Tongue (tissue), 2 donors: ENCODE data around the gene SH3D21. TPM values are rescaled to one million over a fixed set of nuclear protein-coding genes. Genes with fewer than 3 reads are reported as not detected.

Experiments used
- DNase-seq: peaks from one replicate; pipeline ENCODE4 v3.0.0-alpha.2; 2015
- total RNA-seq: library from RNA; depleted of rRNA; stranded (reverse); fragments of >200 nt; gene quantifications from one replicate; pipeline ENCODE4 v1.2.3, GENCODE V29; 2014

The SH3D21 gene
- total RNA-seq, 1 donor from 2014 or later: 5.4 TPM

GRCh38 chr1:36303650-36304360, 2.4 kb upstream of the SH3D21 start:
- DNase-seq: no peak

GRCh38 chr1:36304521-36304920, 1.6 kb upstream of the SH3D21 start:
- no peak for DNase-seq

GRCh38 chr1:36304970-36305914, 926 bp upstream of the SH3D21 start:
- no peak for DNase-seq

GRCh38 chr1:36305915-36306209, 306 bp upstream of the SH3D21 start:
- peak; percentile 45 for DNase-seq

- DNase-seq: peak; percentile 97
These were observed 811 bp downstream of the SH3D21 start for GRCh38 chr1:36306902-36307456.

DNA sequence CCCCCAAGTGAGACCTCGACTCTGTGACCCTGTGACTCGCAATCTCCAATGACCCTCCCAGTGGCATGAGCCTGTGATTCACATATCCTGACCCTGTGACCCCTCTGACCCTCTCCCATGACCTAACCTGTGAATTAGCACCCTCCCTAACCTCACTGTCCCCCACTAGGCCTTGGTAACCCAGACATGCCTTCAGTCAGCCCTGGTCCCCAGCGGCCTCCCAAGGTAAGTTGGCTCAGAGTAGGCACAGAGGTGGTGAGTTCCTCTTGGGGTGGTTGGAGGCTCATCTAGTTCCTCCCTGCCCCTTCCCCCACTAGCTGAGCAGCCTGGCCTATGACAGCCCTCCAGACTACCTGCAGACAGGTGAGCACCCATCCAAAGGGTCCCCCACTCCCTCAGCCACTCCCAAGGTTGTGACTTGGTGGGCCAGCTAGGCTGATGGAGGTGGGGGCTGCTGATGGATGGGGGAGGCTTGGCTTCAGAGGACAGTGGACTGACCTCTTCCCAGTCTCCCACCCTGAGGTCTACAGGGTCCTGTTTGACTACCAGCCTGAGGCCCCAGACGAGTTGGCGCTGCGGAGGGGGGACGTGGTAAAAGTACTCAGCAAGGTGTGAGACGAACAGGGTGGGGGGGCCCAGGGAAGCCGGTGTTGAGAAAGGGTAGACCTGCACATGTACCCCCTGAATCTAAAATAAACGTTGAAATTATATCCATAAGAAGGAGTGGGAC, 1.6 kb downstream of the SH3D21 start:
- no peak for DNase-seq

DNA sequence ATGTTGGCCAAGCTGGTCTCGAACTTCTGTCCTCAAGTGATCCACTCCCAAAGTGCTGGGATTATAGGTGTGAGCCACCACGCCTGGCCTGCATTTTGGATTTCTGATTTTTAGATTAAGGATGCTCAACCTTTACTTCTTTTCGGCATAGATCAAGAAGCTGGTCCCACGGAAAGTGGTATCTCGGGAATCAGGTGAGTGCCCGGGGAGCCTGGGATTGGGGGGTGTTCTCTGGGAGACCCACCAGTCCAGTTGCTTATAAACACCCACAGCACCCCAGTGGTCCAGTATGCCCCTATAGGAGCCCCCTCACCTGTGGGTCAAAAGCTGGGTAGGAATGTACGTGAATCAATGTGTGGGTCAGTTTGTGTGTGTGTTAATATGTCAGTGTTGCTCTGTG, 3.2 kb downstream of the SH3D21 start:
- no peak for DNase-seq

DNA sequence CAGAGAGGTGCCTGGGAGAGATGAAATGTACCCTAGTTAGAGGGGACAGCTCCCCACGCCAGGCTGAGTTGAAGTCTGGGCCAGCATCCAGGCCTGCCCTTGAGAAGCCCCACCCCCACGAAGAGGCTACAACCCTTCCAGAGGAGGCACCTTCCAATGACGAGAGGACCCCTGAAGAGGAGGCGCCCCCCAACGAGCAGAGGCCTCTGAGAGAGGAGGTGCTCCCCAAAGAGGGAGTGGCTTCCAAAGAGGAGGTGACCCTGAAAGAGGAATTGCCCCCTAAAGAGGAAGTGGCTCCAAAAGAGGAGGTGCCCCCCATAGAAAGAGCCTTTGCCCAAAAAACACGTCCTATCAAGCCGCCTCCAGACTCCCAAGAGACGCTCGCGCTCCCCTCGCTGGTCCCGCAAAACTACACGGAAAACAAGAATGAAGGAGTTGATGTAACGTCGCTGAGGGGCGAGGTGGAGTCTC, 14.2 kb downstream of the SH3D21 start:
- peak; percentile 38 for DNase-seq

DNA sequence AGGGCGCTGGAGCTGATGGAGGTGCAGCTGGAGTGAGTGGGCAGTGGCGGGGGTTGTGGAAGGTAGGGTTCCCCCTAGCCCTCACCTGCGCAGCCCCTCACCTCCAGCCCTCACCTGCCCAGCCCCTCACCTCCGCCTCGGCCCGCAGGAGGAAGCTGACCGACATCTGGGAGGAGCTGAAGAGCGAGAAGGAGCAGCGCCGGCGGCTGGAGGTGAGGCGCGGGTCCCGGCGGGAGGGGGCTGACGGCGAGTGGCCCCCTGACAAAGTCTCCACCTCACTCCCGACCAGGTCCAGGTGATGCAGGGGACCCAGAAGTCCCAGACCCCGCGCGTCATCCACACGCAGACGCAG, 14.6 kb downstream of the SH3D21 start:
- DNase-seq: no peak

- DNase-seq: peak; percentile 97
These were observed 15.2 kb downstream of the SH3D21 start for GRCh38 chr1:36321119-36321951.

DNA sequence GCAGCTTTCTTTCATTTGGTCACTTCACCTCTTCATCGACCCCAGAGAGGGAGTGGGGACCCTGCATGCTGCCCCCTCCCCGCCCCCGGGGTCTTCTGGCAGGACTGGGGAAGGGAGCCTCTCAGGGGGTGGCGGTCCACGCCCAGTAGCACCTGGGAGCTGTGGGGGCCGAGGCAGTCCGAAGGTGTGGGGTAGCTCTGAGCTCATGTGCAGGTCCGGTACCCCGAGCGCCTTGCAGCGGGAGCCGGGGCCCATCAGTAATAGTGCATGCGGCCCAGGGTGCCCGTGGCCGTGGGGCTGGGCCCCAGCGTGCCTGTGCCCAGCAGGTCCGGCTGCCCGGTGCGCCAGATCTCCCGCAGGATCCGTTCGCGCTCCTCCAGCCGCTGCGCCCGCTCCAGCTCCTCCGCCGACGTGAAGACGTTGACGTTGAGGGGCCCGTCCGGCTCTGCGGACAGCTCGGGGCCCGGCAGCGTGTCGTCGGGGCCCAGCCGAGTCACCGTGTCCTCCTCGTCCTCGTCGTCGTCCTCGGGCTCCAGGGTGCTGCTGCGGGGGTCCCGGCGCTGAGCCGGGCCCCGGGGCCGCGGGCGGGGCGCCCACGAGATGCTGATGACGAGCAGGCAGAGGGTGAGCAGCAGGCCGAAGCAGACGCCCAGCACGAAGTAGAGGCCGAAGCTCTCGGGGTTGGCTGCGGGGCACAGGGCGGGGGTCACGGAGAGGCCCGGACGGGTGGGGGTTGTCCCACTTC, 16.0 kb downstream of the SH3D21 start:
- DNase-seq: no peak

DNA sequence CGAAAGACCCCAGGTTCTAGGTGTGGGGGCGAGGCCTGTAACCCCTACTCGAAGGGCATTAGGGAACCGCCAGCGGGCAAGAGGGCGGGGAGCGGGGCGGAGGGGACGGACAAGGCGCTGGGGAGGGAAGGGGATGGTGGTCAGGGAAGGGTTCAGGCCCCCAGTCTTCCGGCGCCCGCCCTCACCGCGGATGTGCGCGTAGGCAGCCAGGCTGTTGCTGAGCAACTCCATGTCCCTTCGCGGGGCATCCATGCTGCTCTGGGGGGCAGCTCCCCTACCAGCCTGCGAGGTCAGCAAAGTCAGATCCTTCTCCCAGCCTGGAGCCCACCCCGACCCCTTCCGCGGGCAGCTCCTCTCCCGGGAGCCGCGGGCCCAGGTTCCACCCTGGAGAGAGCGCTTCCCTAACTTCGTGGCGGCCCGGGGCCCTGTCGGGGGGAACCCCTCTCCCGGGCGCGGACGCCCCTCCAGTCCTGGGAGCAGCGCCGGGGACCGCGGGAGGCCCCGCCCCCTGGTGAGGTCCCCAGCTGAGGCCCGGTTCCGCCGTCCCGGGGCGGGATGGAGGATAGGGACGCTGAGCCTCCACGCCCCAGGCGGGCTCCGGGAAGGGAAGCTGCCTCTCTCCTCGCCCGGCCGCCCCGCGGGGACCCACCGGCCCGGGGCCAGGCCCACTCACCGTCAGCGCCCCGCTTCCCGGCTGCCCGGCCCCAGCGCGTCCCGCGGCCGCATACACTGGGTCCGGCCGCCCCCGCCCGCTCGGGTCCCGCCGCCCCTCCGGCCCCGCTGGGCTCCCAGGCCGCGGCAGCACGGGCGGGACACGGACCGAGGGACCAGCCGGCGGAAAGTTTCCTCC, 16.8 kb downstream of the SH3D21 start:
- peak; percentile 54 for DNase-seq

DNA sequence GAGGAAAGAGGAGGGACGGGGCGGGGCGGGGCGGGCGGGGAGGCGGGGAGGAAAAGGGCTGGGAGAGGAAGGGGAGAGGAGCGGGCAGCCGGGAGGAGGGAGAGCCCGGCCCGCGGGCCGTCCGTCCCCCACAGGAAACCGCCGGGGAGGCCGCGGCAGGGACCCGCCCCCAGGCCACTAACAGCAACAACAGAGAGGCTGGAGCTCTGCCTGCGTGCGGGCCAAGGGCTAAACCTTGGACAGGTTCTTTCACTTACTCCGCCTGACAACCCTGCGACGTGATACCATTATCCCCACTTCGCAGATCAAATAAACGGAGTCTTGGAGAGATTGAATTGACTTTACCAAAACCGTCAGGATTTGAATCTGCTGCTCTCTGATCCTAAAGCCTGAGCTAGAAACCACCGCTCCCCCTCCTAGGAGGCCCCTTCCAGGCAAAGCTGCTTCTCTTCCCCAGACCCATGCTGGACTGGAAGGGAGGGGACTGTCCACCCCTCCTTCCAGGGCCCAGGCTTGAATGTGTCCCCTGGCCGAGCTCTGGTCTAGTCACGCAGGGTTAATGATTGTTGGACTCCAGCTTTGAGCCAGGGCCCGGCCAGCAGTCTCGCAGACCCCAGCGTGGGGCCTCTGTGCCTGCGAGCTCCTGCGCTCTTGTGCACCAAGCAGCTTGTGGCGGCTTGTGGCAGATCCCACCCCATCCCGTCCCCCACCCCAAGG, 17.6 kb downstream of the SH3D21 start, which contains the start of gene EVA1B:
Gene EVA1B (minus strand): TSS at position 10 of the 717 bp plus-strand sequence. CDS start 608 bp downstream, outside the sequence.
- DNase-seq: peak; percentile 85

GRCh38 chr1:36324353-36324703, 18.2 kb downstream of the SH3D21 start:
- DNase-seq: no peak

GRCh38 chr1:36326499-36326898, 20.3 kb downstream of the SH3D21 start:
- peak; percentile 25 for DNase-seq

- DNase-seq: no peak
These were observed 21.4 kb downstream of the SH3D21 start for GRCh38 chr1:36327421-36328087.

DNA sequence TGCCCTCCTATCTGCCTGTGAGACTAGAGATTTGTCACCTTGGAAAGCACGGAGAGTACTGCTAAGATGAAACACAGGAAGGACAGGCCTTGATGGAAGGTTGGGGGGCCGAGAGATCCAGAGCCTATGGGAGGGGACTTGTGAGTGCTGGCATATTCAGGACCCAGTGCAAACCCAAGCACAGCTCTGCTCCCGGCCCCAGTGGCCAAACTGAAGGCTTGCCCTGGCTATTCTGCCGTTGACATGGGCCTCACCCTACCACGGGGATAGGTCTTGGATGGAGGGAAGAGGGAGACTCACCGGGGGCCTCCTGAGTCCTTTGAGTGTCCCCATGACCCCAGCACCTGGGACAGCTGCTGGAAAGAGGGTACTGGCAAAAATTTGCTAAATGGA, 21.9 kb downstream of the SH3D21 start:
- no peak for DNase-seq

DNA sequence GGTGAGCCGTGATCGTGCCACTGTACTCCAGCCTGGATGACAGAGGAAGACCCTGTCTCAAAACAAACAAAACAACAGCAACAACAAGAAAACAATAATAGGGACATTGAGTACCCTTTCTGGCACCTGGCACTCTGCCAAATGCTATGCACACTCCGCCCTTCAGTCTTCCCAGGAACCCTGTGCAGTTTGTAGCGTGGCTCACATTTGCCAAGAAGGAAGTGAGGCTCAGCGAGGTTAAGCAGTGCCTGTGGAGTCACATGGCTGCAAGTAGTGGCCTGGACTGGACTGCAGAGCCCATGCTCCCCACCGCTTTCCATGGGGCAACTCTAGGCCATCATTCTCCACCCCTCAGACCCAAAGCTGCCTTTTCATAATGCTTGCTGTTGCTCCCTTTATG, 22.5 kb downstream of the SH3D21 start:
- DNase-seq: peak; percentile 50

GRCh38 chr1:36329817-36330216, 23.6 kb downstream of the SH3D21 start:
- DNase-seq: no peak
